Measurements from ENCODE around the gene DQX1.

DQX1 gene

GRCh38 chr2:74556831-74557370 is 30.9 kb upstream of the DQX1 start:
- Histone ChIP-seq H4K8ac (ENCODE audit: low read depth, low read length) (no peak overlapping the region), H2BK5ac (ENCODE audit: low read length) (no peak overlapping the region), H3K56ac (ENCODE audit: low read length) (no peak overlapping the region), H3K9ac (ENCODE audit: low read length) (no peak overlapping the region), H3K23ac (ENCODE audit: low read length) (no peak overlapping the region), H2BK15ac (replicated peaks; ENCODE audit: low read depth) (no peak overlapping the region), H3K36me3 (ENCODE audit: control insufficient read depth, insufficient read depth, low read length) (no peaks in the 10 kb centered on the region), H3K79me1 (ENCODE audit: low read length) (no peaks in the 10 kb centered on the region), H4K5ac (ENCODE audit: low read length) (no peak overlapping the region), H3K4ac (ENCODE audit: low read depth, low read length) (no peak overlapping the region), H3K79me2 (ENCODE audit: control insufficient read depth, insufficient read depth, low read length) (no peaks in the 10 kb centered on the region), H3K27ac (ENCODE audit: low read depth, low read length) (no peak overlapping the region), H3K18ac (ENCODE audit: low read length) (no peak overlapping the region), H2AK5ac (ENCODE audit: low read length) (no peak overlapping the region), H3K4me1 (ENCODE audit: control insufficient read depth, low read depth, low read length) (peaks cover 6% of the 10 kb centered on the region), H2BK120ac (ENCODE audit: low read depth, low read length) (no peak overlapping the region), H3K4me2 (ENCODE audit: low read length) (no peak overlapping the region), H3K27me3 (ENCODE audit: insufficient read depth, low read length, poor library complexity) (peaks cover 20% of the 10 kb centered on the region), H3K4me3 (ENCODE audit: low read length) (no peak overlapping the region)
- WGBS (ENCODE audit: extremely low coverage, insufficient coverage, low lambda C conversion rate), result no CpG with 5 or more reads among the region's 6 CpGs
- DNase-seq, result no peak

- no peak overlapping the region for H4K5ac ChIP-seq (ENCODE audit: low read length)
- H3K56ac ChIP-seq (ENCODE audit: low read length), result no peak overlapping the region
- H3K23ac ChIP-seq (ENCODE audit: low read length), result no peak overlapping the region
- no peak overlapping the region for H3K27ac ChIP-seq (ENCODE audit: low read depth, low read length)
- peaks cover 28% of the 10 kb centered on the region for H3K27me3 ChIP-seq (ENCODE audit: insufficient read depth, low read length, poor library complexity)
- no peak overlapping the region for H3K4me3 ChIP-seq (ENCODE audit: low read length)
- H3K36me3 ChIP-seq (ENCODE audit: control insufficient read depth, insufficient read depth, low read length), result no peaks in the 10 kb centered on the region
- H3K9ac ChIP-seq (ENCODE audit: low read length), result no peak overlapping the region
- H3K79me1 ChIP-seq (ENCODE audit: low read length), result no peaks in the 10 kb centered on the region
- no peak overlapping the region for H3K4me2 ChIP-seq (ENCODE audit: low read length)
- H2AK5ac ChIP-seq (ENCODE audit: low read length), result no peak overlapping the region
- H2BK15ac ChIP-seq (replicated peaks; ENCODE audit: low read depth), result no peak overlapping the region
- peaks cover 6% of the 10 kb centered on the region for H3K4me1 ChIP-seq (ENCODE audit: control insufficient read depth, low read depth, low read length)
- H3K4ac ChIP-seq (ENCODE audit: low read depth, low read length), result no peak overlapping the region
- no peak overlapping the region for H2BK120ac ChIP-seq (ENCODE audit: low read depth, low read length)
- WGBS (ENCODE audit: extremely low coverage, insufficient coverage, low lambda C conversion rate), result no CpG with 5 or more reads among the region's 14 CpGs
- no peak overlapping the region for H2BK5ac ChIP-seq (ENCODE audit: low read length)
- H3K79me2 ChIP-seq (ENCODE audit: control insufficient read depth, insufficient read depth, low read length), result no peaks in the 10 kb centered on the region
- no peak overlapping the region for H4K8ac ChIP-seq (ENCODE audit: low read depth, low read length)
- H3K18ac ChIP-seq (ENCODE audit: low read length), result no peak overlapping the region
- DNase-seq, result no peak
Measured at GRCh38 chr2:74556159-74556558, 30.1 kb upstream of the DQX1 start.

- Histone ChIP-seq H3K4me1 (ENCODE audit: control insufficient read depth, low read depth, low read length) (peaks cover 6% of the 10 kb centered on the region), H3K79me2 (ENCODE audit: control insufficient read depth, insufficient read depth, low read length) (no peaks in the 10 kb centered on the region), H3K36me3 (ENCODE audit: control insufficient read depth, insufficient read depth, low read length) (no peaks in the 10 kb centered on the region), H3K9ac (ENCODE audit: low read length) (no peak overlapping the region), H4K5ac (ENCODE audit: low read length) (no peak overlapping the region), H2BK5ac (ENCODE audit: low read length) (no peak overlapping the region), H2BK15ac (replicated peaks; ENCODE audit: low read depth) (no peak overlapping the region), H3K4ac (ENCODE audit: low read depth, low read length) (no peak overlapping the region), H4K8ac (ENCODE audit: low read depth, low read length) (no peak overlapping the region), H3K27me3 (ENCODE audit: insufficient read depth, low read length, poor library complexity) (peaks cover 30% of the 10 kb centered on the region), H2AK5ac (ENCODE audit: low read length) (no peak overlapping the region), H3K4me2 (ENCODE audit: low read length) (peak overlapping the region; percentile 96), H3K23ac (ENCODE audit: low read length) (no peak overlapping the region), H3K79me1 (ENCODE audit: low read length) (no peaks in the 10 kb centered on the region), H3K18ac (ENCODE audit: low read length) (no peak overlapping the region), H3K56ac (ENCODE audit: low read length) (peak overlapping the region; percentile 15), H3K4me3 (ENCODE audit: low read length) (no peak overlapping the region), H2BK120ac (ENCODE audit: low read depth, low read length) (no peak overlapping the region), H3K27ac (ENCODE audit: low read depth, low read length) (no peak overlapping the region)
- no CpG with 5 or more reads among the region's 17 CpGs for WGBS (ENCODE audit: extremely low coverage, insufficient coverage, low lambda C conversion rate)
- DNase-seq, result peak; percentile 14
Measured at GRCh38 chr2:74555610-74556103, 29.6 kb upstream of the DQX1 start.

- Histone ChIP-seq H3K4me1 (ENCODE audit: control insufficient read depth, low read depth, low read length) (peaks cover 6% of the 10 kb centered on the region), H3K4ac (ENCODE audit: low read depth, low read length) (no peak overlapping the region), H3K4me2 (ENCODE audit: low read length) (peak overlapping the region; percentile 96), H2BK120ac (ENCODE audit: low read depth, low read length) (no peak overlapping the region), H3K27me3 (ENCODE audit: insufficient read depth, low read length, poor library complexity) (peaks cover 35% of the 10 kb centered on the region), H3K56ac (ENCODE audit: low read length) (peak overlapping the region; percentile 91), H3K23ac (ENCODE audit: low read length) (peak overlapping the region; percentile 80), H3K18ac (ENCODE audit: low read length) (no peak overlapping the region), H2BK15ac (replicated peaks; ENCODE audit: low read depth) (no peak overlapping the region), H2BK5ac (ENCODE audit: low read length) (no peak overlapping the region), H4K8ac (ENCODE audit: low read depth, low read length) (no peak overlapping the region), H4K5ac (ENCODE audit: low read length) (no peak overlapping the region), H3K36me3 (ENCODE audit: control insufficient read depth, insufficient read depth, low read length) (no peaks in the 10 kb centered on the region), H3K9ac (ENCODE audit: low read length) (peak overlapping the region; percentile 82), H2AK5ac (ENCODE audit: low read length) (no peak overlapping the region), H3K79me2 (ENCODE audit: control insufficient read depth, insufficient read depth, low read length) (no peaks in the 10 kb centered on the region), H3K27ac (ENCODE audit: low read depth, low read length) (no peak overlapping the region), H3K79me1 (ENCODE audit: low read length) (no peaks in the 10 kb centered on the region), H3K4me3 (ENCODE audit: low read length) (peak overlapping the region; percentile 87)
- WGBS (ENCODE audit: extremely low coverage, insufficient coverage, low lambda C conversion rate), result no CpG with 5 or more reads among the region's 58 CpGs
- peak; percentile 69 for DNase-seq
Measured at GRCh38 chr2:74554820-74555531, 28.9 kb upstream of the DQX1 start.

GRCh38 chr2:74553892-74554819 is 28.1 kb upstream of the DQX1 start, which contains the start of the genes DOK1 and LOXL3:
TSS of gene DOK1 (plus strand) at chr2:74554720. CDS start at chr2:74554755, 35 bp downstream.
TSS of gene LOXL3 (minus strand) at chr2:74553942. CDS start at chr2:74552634, 1,308 bp downstream.
- peak within 1 kb of the TSS; percentile 91 for H3K56ac ChIP-seq (ENCODE audit: low read length)

More at GRCh38 chr2:74553892-74554819, 28.1 kb upstream of the DQX1 start, which contains the start of the genes DOK1 and LOXL3:
- peak; percentile 92 for DNase-seq
- H2BK5ac ChIP-seq (ENCODE audit: low read length), result no peak within 1 kb of the TSS
- H4K5ac ChIP-seq (ENCODE audit: low read length), result no peak within 1 kb of the TSS
- peaks cover 42% of the 10 kb centered on the region for H3K27me3 ChIP-seq (ENCODE audit: insufficient read depth, low read length, poor library complexity)
- no peak within 1 kb of the TSS for H4K8ac ChIP-seq (ENCODE audit: low read depth, low read length)
- H3K9ac ChIP-seq (ENCODE audit: low read length), result peak within 1 kb of the TSS; percentile 82
- no peak within 1 kb of the TSS for H2BK15ac ChIP-seq (replicated peaks; ENCODE audit: low read depth)
- H3K4me2 ChIP-seq (ENCODE audit: low read length), result peak within 1 kb of the TSS; percentile 96
- peak within 1 kb of the TSS; percentile 53 for H3K18ac ChIP-seq (ENCODE audit: low read length)
- peak within 1 kb of the TSS; percentile 80 for H3K23ac ChIP-seq (ENCODE audit: low read length)
- H3K4me3 ChIP-seq (ENCODE audit: low read length), result peak within 1 kb of the TSS; percentile 87
- H3K4ac ChIP-seq (ENCODE audit: low read depth, low read length), result no peak within 1 kb of the TSS
- no peak within 1 kb of the TSS for H2BK120ac ChIP-seq (ENCODE audit: low read depth, low read length)
- no peaks in the 10 kb centered on the region for H3K36me3 ChIP-seq (ENCODE audit: control insufficient read depth, insufficient read depth, low read length)
- WGBS (ENCODE audit: extremely low coverage, insufficient coverage, low lambda C conversion rate), result no CpG with 5 or more reads among the region's 73 CpGs
- H2AK5ac ChIP-seq (ENCODE audit: low read length), result no peak within 1 kb of the TSS
- H3K4me1 ChIP-seq (ENCODE audit: control insufficient read depth, low read depth, low read length), result peaks cover 4% of the 10 kb centered on the region
- H3K27ac ChIP-seq (ENCODE audit: low read depth, low read length), result no peak within 1 kb of the TSS
- H3K79me2 ChIP-seq (ENCODE audit: control insufficient read depth, insufficient read depth, low read length), result no peaks in the 10 kb centered on the region
- H3K79me1 ChIP-seq (ENCODE audit: low read length), result no peaks in the 10 kb centered on the region

All from mesendoderm (in vitro differentiated cells).